ENCODE data around the gene LDB1.

Gene LDB1
- long read RNA-seq, donor 1, transcript LDB1-202 (11 exons, 2,089 nt) = major isoform, 6 of 88 reads
- long read RNA-seq, donor 1, partial matches to known transcripts = 76 of 88 reads
- long read RNA-seq, donor 1, other reads (novel, unspliced or antisense) = 0 of 88 reads
- long read RNA-seq, donor 2, partial matches to known transcripts = 21 of 24 reads
- long read RNA-seq, donor 2, other reads (novel, unspliced or antisense) = 0 of 24 reads
- long read RNA-seq, donor 3, partial matches to known transcripts = 14 of 22 reads
- long read RNA-seq, donor 3, other reads (novel, unspliced or antisense) = 5 of 22 reads
- long read RNA-seq, donor 4, partial matches to known transcripts = 69 of 85 reads
- long read RNA-seq, donor 4, other reads (novel, unspliced or antisense) = 7 of 85 reads
- long read RNA-seq, donor 5, partial matches to known transcripts = 39 of 51 reads
- long read RNA-seq, donor 5, other reads (novel, unspliced or antisense) = 8 of 51 reads
- long read RNA-seq, donor 6, transcript LDB1-204 (6 exons, 762 nt) = major isoform, 5 of 105 reads
- long read RNA-seq, donor 6, partial matches to known transcripts = 91 of 105 reads
- long read RNA-seq, donor 6, other reads (novel, unspliced or antisense) = 0 of 105 reads
- long read RNA-seq, donor 7, transcript LDB1-204 (6 exons, 762 nt) = major isoform, 9 of 168 reads
- long read RNA-seq, donor 7, partial matches to known transcripts = 147 of 168 reads
- long read RNA-seq, donor 7, other reads (novel, unspliced or antisense) = 5 of 168 reads
- long read RNA-seq, donor 8, transcript LDB1-202 (11 exons, 2,089 nt) = major isoform, 5 of 106 reads
- long read RNA-seq, donor 8, partial matches to known transcripts = 98 of 106 reads
- long read RNA-seq, donor 8, other reads (novel, unspliced or antisense) = 0 of 106 reads

- peak; percentile 99 for DNase-seq
Observed at GRCh38 chr10:102120142-102120990, at the start of gene LDB1. TSS of gene LDB1 (minus strand) at chr10:102120368. CDS start at chr10:102120110, 258 bp downstream.

- no peak for DNase-seq
Observed at GRCh38 chr10:102167861-102168260, 47.7 kb upstream of the LDB1 start.

- no peak for DNase-seq
Observed at GRCh38 chr10:102163342-102163989, 43.3 kb upstream of the LDB1 start.

GRCh38 chr10:102159831-102160230 is 39.7 kb upstream of the LDB1 start:
- no peak for DNase-seq

GRCh38 chr10:102159051-102159597 is 39.0 kb upstream of the LDB1 start:
- DNase-seq = no peak

GRCh38 chr10:102157224-102157623 is 37.1 kb upstream of the LDB1 start:
- no peak for DNase-seq

GRCh38 chr10:102154466-102155116 is 34.4 kb upstream of the LDB1 start:
- no peak for DNase-seq

GRCh38 chr10:102153093-102153620 is 33.0 kb upstream of the LDB1 start:
- DNase-seq = no peak

GRCh38 chr10:102152545-102152890 is 32.4 kb upstream of the LDB1 start:
- no peak for DNase-seq

- DNase-seq = peak; percentile 90
Observed at GRCh38 chr10:102151774-102152544, 31.8 kb upstream of the LDB1 start, which contains the start of gene NOLC1. TSS of gene NOLC1 (plus strand) at chr10:102152389. CDS start at chr10:102152411, 22 bp downstream.

- DNase-seq = no peak
Observed at GRCh38 chr10:102150970-102151773, 31.0 kb upstream of the LDB1 start.

- DNase-seq = no peak
Observed at GRCh38 chr10:102148275-102148674, 28.1 kb upstream of the LDB1 start.

- DNase-seq = no peak
Observed at GRCh38 chr10:102147561-102147960, 27.4 kb upstream of the LDB1 start.

- DNase-seq = no peak
Observed at GRCh38 chr10:102146971-102147428, 26.8 kb upstream of the LDB1 start.

GRCh38 chr10:102141583-102142107 is 21.5 kb upstream of the LDB1 start:
- no peak for DNase-seq

GRCh38 chr10:102140913-102141540 is 20.9 kb upstream of the LDB1 start:
- DNase-seq = no peak

GRCh38 chr10:102140218-102140617 is 20.1 kb upstream of the LDB1 start:
- DNase-seq = no peak
